Immature natural killer cell (primary cell): ENCODE measurements around the gene NTN1. TPM values are rescaled to one million over a fixed set of nuclear protein-coding genes. Genes with fewer than 3 reads are reported as not detected.

Experiments used
- DNase-seq, 3 donors: peaks; one replicate each; pipeline ENCODE4 v3.0.0; 2022; ENCODE audit warnings: mixed read lengths in 1 of 3
- H3K27ac Mint-ChIP-seq, 6 donors: one replicate each; pipeline ENCODE4 v1.8.0; 2020; ENCODE audit warnings: mixed read lengths in 6 of 6, mild to moderate bottlenecking in 5 of 6, inconsistent platforms in 4 of 6, moderate library complexity in 3 of 6
- H3K27me3 Mint-ChIP-seq, 3 donors: one replicate each; pipeline ENCODE4 v1.8.0; 2020 to 2021; ENCODE audit warnings: low read depth in 3 of 3, mild to moderate bottlenecking in 3 of 3, mixed read lengths in 3 of 3, moderate library complexity in 3 of 3, inconsistent platforms in 1 of 3
- H3K36me3 Mint-ChIP-seq, 3 donors: one replicate each; pipeline ENCODE4 v1.8.0; 2020; ENCODE audit warnings: mixed read lengths in 3 of 3, inconsistent platforms in 2 of 3, mild to moderate bottlenecking in 2 of 3
- H3K4me1 Mint-ChIP-seq, 2 donors: one replicate each; pipeline ENCODE4 v1.8.0; 2020; ENCODE audit warnings: inconsistent platforms in 2 of 2, mild to moderate bottlenecking in 2 of 2, mixed read lengths in 2 of 2, moderate library complexity in 1 of 2
- H3K4me3 Mint-ChIP-seq, 5 donors: one replicate each; pipeline ENCODE4 v1.8.0; 2020; ENCODE audit warnings: mild to moderate bottlenecking in 5 of 5, mixed read lengths in 5 of 5, inconsistent platforms in 3 of 5, moderate library complexity in 3 of 5
- H3K9me3 Mint-ChIP-seq, 6 donors: one replicate each; pipeline ENCODE4 v1.8.0; 2020; ENCODE audit warnings: mild to moderate bottlenecking in 6 of 6, mixed read lengths in 6 of 6, inconsistent platforms in 4 of 6, moderate library complexity in 3 of 6
- polyA plus RNA-seq, 3 donors: library from polyadenylated mRNA; unstranded; fragments of 300-500 nt; fragmentation: Illumina TruSeq; gene quantifications; one replicate each; pipeline ENCODE4 v1.2.3, GENCODE V29; 2021

Gene NTN1
- polyA plus RNA-seq, 3 donors from 2014 or later = not detected

DNA sequence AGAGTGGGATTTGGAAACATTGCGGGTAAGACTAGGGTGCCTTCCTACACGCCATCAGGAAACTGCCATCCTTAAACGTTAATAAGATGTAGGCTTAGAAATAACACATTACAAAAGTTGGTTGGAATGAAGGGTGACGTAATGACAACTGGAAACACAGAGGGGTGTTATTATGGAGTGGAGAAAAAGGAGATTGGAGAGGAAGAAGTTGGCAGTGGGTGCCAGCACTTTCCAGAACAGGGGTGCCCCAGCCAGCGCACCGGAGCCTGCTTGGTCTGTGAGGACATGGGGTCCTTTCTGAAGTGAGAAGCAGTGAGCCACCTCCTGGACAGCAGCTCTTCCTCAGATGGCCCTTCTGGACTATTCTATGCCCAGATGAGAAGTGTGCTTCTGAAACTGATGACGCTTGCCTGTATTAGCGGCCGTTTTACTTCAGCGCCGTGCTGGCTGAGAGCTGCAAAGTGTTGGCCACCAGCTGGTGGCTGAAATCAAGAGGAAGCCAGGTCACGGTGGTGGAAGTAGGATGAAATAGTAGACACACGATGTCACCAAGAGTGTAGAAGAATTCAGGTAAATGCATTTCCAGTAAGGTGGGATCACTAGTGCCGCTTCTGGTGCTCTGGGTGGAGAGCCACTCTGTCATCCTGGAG is 244.8 kb downstream of the NTN1 start:
- Mint-ChIP-seq H3K4me3 (no peak overlapping the region), H3K9me3 (peaks cover 0 to 2% (median 0%) of the 10 kb centered on the region in 6 donors), H3K36me3 (peaks cover 4 to 10% (median 5%) of the 10 kb centered on the region in 3 donors), H3K27ac (no peak overlapping the region), H3K4me1 (peaks cover 2 to 8% of the 10 kb centered on the region in 2 donors), H3K27me3 (peaks cover 0 to 1% (median 0%) of the 10 kb centered on the region in 3 donors)
- DNase-seq = no peak

DNA sequence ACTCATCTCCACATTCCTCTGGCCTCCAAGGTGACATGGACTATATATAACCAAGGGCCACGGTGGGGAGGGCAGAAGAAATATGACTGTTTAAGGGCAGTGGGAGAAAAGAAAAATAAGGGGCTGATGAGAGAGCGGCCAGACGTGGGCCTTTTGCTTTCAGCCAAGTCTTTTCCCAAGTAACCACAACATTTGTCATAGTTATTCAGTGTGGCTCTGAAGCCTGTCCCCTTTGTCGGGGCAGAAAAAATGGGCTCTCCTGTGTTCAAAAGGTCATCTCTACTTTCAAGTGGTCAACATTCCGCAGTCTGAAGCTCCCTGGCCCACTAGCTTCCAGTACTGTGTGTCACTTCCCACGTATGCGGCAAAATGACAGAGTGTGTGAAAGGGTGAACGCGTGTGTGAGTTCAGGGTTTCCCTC is 245.4 kb downstream of the NTN1 start:
- Mint-ChIP-seq H3K4me3 (no peak overlapping the region), H3K27me3 (peaks cover 0 to 1% (median 0%) of the 10 kb centered on the region in 3 donors), H3K36me3 (peaks cover 4 to 10% (median 5%) of the 10 kb centered on the region in 3 donors), H3K9me3 (peaks cover 0 to 2% (median 0%) of the 10 kb centered on the region in 6 donors), H3K4me1 (peaks cover 2% of the 10 kb centered on the region in 2 donors), H3K27ac (no peak overlapping the region)
- DNase-seq = no peak

DNA sequence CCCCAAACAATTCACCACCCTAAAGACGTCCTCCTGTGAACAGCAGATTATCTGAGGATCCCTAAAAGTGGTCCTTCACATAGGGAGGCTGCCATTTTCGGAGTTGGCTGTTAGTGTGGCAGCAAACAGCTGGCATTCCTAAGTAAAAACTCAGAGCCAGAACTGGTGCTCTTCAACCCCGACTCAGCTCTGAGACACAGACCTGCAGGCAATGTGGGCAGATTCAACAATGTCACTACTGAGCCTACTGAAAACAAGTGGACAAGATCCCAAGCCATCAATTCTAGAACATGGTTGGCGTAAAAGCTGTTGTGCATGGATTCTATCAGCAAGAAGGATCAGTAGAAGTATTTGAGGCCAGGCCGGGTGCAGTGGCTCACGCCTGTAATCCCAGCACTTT is 247.2 kb downstream of the NTN1 start:
- peaks cover 0 to 2% of the 10 kb centered on the region in 2 donors for H3K4me1 Mint-ChIP-seq
- H3K36me3 Mint-ChIP-seq = peaks cover 4 to 10% (median 5%) of the 10 kb centered on the region in 3 donors
- DNase-seq = no peak
- H3K27me3 Mint-ChIP-seq = peaks cover 0 to 1% (median 0%) of the 10 kb centered on the region in 3 donors
- H3K27ac Mint-ChIP-seq = no peak overlapping the region
- H3K9me3 Mint-ChIP-seq = peaks cover 0 to 2% (median 0%) of the 10 kb centered on the region in 6 donors
- no peak overlapping the region for H3K4me3 Mint-ChIP-seq

DNA sequence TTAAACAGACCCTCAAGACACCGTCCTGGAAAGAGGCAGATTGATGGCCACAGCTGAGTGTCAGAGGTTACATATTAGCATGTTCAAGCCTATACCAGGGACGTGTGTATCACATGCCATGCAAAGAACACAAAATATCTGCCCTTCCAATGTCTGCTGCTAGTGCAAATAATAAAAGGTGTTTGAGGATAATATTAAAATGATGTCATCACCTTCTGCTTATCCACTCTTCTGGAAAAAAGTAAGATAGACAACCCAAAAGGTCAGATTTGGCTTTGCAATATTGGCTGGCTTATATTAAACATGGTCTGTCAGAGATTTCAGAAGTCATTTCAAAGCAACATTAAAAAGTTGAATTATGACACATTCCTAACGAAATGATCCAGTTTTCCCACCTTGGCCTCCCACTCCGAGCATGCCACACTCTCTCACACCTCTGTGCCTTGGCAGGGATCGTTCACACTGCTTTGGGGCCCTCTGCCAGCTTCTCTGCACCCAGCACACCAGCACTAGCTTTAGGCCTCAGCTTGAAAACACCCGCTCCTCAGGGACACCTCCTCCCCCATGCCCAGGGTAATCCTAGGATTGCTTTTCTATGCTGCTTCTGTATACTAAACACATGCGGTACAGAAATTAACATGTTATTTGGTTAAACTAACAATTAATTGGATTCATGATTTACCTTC is 248.2 kb downstream of the NTN1 start:
- H3K4me3 Mint-ChIP-seq = no peak overlapping the region
- peaks cover 0 to 1% (median 0%) of the 10 kb centered on the region in 3 donors for H3K27me3 Mint-ChIP-seq
- no peaks in the 10 kb centered on the region for H3K9me3 Mint-ChIP-seq
- DNase-seq = no peak
- H3K27ac Mint-ChIP-seq = no peak overlapping the region
- H3K4me1 Mint-ChIP-seq = peaks cover 0 to 2% of the 10 kb centered on the region in 2 donors
- peaks cover 0 to 3% (median 2%) of the 10 kb centered on the region in 3 donors for H3K36me3 Mint-ChIP-seq

DNA sequence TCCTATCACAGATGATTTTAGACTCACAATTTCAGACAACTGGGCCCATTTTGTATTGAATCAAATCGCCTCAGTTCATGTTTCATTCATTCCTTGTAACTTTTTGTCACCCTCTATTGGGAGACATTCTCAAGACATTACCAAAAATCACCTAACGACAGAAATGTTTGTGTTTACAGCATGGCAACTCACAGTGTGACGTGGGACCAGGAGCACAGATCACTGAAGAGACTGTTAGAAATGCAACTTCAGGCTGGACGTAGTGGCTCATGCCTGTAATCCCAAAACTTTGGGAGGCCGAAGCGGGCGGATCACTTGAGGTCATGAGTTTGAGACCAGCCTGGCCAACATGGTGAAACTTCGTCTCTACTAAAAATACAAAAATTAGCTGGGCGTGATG is 249.6 kb downstream of the NTN1 start:
- H3K4me1 Mint-ChIP-seq = peaks cover 2 to 5% of the 10 kb centered on the region in 2 donors
- H3K36me3 Mint-ChIP-seq = peaks cover 0 to 7% (median 2%) of the 10 kb centered on the region in 3 donors
- H3K4me3 Mint-ChIP-seq = no peak overlapping the region
- no peak overlapping the region for H3K27ac Mint-ChIP-seq
- H3K9me3 Mint-ChIP-seq = no peaks in the 10 kb centered on the region
- H3K27me3 Mint-ChIP-seq = no peaks in the 10 kb centered on the region
- DNase-seq = no peak

DNA sequence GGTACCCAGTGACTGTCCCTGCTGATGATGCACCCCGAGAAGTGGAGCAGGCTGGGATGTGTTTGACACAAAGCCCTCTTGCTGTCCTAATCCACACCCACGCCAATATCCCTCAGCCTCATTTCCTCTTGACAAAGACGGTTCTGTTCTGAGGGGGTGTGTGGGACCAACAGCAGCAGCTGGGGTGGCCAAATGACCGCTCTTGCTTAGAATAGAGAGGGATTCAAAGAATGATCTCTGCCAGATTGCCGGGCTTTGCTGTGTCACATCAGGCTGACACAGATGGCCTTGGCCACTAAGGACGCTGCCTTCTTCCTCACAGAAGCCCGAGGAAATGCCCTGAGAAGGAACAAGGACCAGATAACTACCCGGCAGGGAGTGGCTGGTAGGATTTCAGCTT is 250.7 kb downstream of the NTN1 start:
- H3K27me3 Mint-ChIP-seq = no peaks in the 10 kb centered on the region
- H3K27ac Mint-ChIP-seq = no peak overlapping the region
- no peaks in the 10 kb centered on the region for H3K9me3 Mint-ChIP-seq
- no peak for DNase-seq
- peaks cover 0 to 7% (median 0%) of the 10 kb centered on the region in 3 donors for H3K36me3 Mint-ChIP-seq
- no peak overlapping the region for H3K4me3 Mint-ChIP-seq
- peaks cover 2 to 5% of the 10 kb centered on the region in 2 donors for H3K4me1 Mint-ChIP-seq

DNA sequence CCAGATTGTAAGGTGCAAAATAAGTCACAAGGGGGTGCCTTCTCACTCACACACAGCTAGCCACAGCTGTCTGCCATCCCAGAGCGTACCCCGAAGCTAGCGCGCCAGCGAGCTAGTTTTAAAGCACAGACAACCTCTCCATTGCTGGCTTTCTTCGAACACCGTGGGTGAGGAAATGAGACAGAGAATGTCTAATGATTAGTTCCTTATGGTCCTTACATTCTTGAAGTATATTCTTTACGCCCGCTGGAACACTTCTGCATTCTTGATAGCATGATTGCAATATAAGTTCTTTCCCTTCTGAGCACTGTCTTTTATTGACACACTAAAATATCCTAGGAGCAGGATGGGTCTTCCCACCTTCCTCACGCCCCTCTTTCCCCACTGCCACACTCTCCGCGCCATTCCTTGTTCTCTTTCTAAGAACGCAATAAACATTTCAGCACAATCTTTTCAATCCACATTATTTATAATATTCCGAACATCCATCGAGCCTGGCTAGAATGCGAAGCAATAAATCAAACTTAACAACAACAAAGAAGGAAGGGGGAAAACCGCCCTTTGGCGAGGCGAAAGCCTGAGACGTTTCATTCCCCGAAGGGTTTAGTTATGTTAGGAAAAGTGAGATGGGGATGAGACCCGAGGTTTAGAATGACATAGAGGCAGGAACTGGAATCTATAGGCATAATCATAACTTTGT is 251.3 kb downstream of the NTN1 start:
- no peak for DNase-seq
- Mint-ChIP-seq H3K4me3 (no peak overlapping the region), H3K9me3 (no peaks in the 10 kb centered on the region), H3K27ac (no peak overlapping the region), H3K4me1 (peaks cover 2 to 5% of the 10 kb centered on the region in 2 donors), H3K36me3 (peaks cover 0 to 7% (median 0%) of the 10 kb centered on the region in 3 donors), H3K27me3 (no peaks in the 10 kb centered on the region)

DNA sequence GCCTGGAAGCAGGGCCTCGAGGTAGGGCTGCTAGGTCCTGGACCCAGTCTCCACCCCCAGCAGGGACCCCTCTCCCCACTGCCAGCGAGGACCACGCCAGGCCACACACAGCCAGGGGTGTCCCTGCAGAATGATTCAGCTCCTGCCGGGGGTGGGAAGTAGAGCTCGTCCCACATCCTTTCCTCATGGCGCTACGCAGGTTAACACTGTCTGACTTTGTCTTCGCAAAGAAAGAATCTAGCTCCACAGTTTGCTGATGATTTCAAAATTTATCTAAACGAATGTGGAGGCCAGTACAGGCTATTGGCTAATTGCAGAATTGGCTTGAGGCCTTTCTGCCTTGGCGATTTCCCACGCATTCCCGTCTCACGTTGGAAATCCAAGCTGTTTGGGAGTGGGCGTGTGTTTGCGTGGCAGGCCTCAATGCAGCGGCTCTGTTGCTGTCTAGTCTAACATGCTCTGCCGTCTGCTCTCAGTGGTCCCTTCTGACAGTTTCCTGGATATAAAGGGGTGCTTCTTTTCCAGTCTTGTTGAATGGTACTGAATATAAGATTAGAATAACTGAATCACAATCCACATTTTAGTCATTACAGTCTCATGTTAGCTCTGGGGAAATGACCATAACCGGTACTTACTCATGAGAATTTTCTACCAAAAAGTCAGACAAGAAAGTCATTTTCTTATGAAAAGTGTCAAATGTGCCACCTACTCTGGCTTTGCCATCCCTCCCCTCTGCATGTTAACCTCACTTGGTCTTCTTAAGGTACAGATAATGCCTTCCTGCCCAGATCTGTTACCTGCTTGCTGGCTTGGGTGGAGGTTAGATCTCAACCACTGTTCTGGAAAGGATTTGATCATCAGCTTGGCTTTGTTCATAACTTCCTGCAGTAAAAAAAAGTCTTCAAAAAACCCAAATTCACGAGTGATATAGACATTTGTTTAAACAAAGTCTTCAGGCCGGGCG is 252.4 kb downstream of the NTN1 start:
- H3K36me3 Mint-ChIP-seq = peaks cover 0 to 7% (median 0%) of the 10 kb centered on the region in 3 donors
- no peak overlapping the region for H3K4me3 Mint-ChIP-seq
- H3K27me3 Mint-ChIP-seq = no peaks in the 10 kb centered on the region
- H3K4me1 Mint-ChIP-seq = peaks cover 2 to 5% of the 10 kb centered on the region in 2 donors
- no peaks in the 10 kb centered on the region for H3K9me3 Mint-ChIP-seq
- H3K27ac Mint-ChIP-seq = peak overlapping the region in 1 of 6 donors; percentile 61
- no peak for DNase-seq

DNA sequence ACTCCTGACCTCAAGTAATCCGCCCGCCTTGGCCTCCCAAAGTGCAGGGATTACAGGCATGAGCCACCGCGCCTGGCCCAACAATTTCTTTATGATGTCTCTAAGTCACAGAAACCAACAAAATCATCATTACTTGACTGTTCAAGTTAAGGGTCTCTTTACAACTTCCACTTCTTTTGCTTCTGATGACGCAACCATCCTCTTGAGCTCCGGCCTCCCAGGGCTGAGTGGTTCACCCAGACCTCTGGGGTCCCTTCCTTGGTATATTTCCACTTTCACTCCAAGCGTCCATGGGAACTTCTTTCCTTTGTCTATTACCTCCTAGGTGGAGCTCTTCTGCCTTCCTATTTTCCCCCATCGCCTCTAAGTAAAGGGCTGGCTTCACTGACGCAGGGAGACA is 253.7 kb downstream of the NTN1 start:
- Mint-ChIP-seq H3K27me3 (no peaks in the 10 kb centered on the region), H3K4me1 (peaks cover 0 to 5% of the 10 kb centered on the region in 2 donors), H3K9me3 (no peaks in the 10 kb centered on the region), H3K4me3 (no peak overlapping the region), H3K27ac (peak overlapping the region in 1 of 6 donors; percentile 21), H3K36me3 (peaks cover 0 to 5% (median 0%) of the 10 kb centered on the region in 3 donors)
- no peak for DNase-seq

DNA sequence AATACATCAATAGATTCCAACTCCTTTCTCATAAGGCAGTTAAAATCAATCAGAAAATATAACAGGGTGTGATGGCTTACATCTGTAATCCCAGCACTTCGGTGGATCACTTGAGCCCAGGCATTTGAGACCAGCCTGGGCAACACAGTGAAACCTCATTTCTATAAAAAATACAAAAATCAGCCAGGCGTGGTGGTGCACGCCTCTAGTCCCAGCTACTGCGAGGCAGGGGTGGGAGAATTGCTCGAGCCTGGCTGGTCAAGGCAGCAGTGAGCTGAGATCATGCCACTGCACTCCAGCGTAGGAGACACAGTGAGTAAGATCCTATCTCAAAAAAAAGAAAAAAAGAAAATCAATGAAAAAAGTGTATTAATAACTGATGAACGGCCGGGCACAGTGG is 258.6 kb downstream of the NTN1 start:
- H3K4me1 Mint-ChIP-seq = peaks cover 3 to 5% of the 10 kb centered on the region in 2 donors
- H3K4me3 Mint-ChIP-seq = no peak overlapping the region

DNA sequence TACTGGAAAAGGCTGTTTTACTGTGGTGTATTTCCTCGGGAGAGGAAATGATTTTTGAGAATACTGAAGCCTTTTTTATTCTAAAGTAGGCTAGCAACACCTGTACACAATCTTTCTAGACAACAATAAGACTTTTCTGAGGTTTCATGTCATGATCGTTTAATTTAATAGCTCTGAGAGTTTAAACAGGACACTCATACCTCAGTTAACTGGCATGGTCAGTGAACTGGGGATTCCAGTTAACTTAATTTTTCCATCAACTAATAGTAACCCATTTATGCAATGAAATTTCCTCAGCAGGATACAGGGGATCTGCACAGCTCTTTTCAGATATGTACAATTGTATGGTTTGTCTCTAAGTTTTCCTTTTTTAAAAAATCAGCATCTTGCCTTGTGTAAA is 262.6 kb downstream of the NTN1 start:
- no peak overlapping the region for H3K4me3 Mint-ChIP-seq
- H3K4me1 Mint-ChIP-seq = peaks cover 2 to 5% of the 10 kb centered on the region in 2 donors
- DNase-seq = no peak
- peaks cover 0 to 9% (median 4%) of the 10 kb centered on the region in 3 donors for H3K36me3 Mint-ChIP-seq
- H3K27ac Mint-ChIP-seq = no peak overlapping the region
- no peaks in the 10 kb centered on the region for H3K27me3 Mint-ChIP-seq
- no peaks in the 10 kb centered on the region for H3K9me3 Mint-ChIP-seq

More for the DNA sequence above, 258.6 kb downstream of the NTN1 start:
- Mint-ChIP-seq H3K36me3 (peaks cover 0 to 9% (median 9%) of the 10 kb centered on the region in 3 donors), H3K27ac (no peak overlapping the region), H3K27me3 (no peaks in the 10 kb centered on the region), H3K9me3 (no peaks in the 10 kb centered on the region)
- DNase-seq = no peak

DNA sequence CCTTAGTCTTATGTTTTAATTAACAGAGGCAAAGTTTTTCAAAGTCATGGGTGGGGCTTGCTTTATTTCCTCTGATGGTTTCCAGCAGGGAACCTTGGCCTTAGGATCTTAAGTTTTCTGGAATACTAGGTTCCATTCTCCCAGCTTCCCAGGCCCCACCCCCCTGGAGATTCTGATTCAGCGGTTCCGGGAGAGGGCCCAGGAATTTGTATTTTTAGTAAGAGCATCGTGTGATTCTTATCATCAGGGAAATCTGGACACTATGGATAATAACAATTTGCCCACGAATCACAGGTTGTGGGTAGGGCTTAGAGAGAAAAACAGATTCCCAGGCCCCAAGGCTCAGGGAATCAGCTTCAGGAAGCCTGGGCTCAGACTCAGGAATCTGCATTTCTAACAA is 263.6 kb downstream of the NTN1 start:
- peaks cover 12 to 13% of the 10 kb centered on the region in 2 donors for H3K4me1 Mint-ChIP-seq
- no peak overlapping the region for H3K27ac Mint-ChIP-seq
- no peak for DNase-seq
- no peaks in the 10 kb centered on the region for H3K27me3 Mint-ChIP-seq
- no peaks in the 10 kb centered on the region for H3K9me3 Mint-ChIP-seq
- peaks cover 0 to 9% (median 4%) of the 10 kb centered on the region in 3 donors for H3K36me3 Mint-ChIP-seq
- no peak overlapping the region for H3K4me3 Mint-ChIP-seq
